Fibroblast of lung (primary cell): Measurements from ENCODE around the gene NYAP1. TPM values are rescaled to one million over a fixed set of nuclear protein-coding genes. Genes with fewer than 3 reads are reported as not detected.
"Not testable (repeated sequence)": the region's sequence is repeated elsewhere in the genome, so short reads cannot be mapped to it uniquely, and the experiment has no call there.

Experiments
- DNase-seq, 2 donors: peaks; one replicate each; pipeline versions ENCODE4 v3.0.0 to v3.0.0-alpha.2; 2010; ENCODE audit warnings: low read depth in 2 of 2
- H2AFZ ChIP-seq: 2 replicates; pipeline ENCODE4 v1.5.1; 2012; ENCODE audit warnings: low read length, control low read depth, inconsistent platforms
- H3K27ac ChIP-seq: 2 replicates; pipeline ENCODE4 v1.5.1; 2011; ENCODE audit warnings: low read length, control low read depth; ENCODE audit not compliant: insufficient read depth
- H3K27me3 ChIP-seq: 2 replicates; pipeline ENCODE4 v1.5.1; 2011; ENCODE audit warnings: mild to moderate bottlenecking, low read length; ENCODE audit not compliant: control insufficient read depth, insufficient read depth
- H3K36me3 ChIP-seq: 2 replicates; pipeline ENCODE4 v1.5.1; 2011; ENCODE audit warnings: low read length; ENCODE audit not compliant: control insufficient read depth, insufficient read depth
- H3K4me1 ChIP-seq: 2 replicates; pipeline ENCODE4 v1.5.1; 2011; ENCODE audit warnings: low read length; ENCODE audit not compliant: control insufficient read depth, insufficient read depth; ENCODE audit errors: extremely low read depth
- H3K4me2 ChIP-seq: 2 replicates; pipeline ENCODE4 v1.5.1; 2011; ENCODE audit warnings: low read length, control low read depth; ENCODE audit not compliant: insufficient read depth; ENCODE audit errors: extremely low read depth
- H3K4me3 ChIP-seq, 4 experiments: fragments of 200-600 bp in 1 of 4; sonication (generic) in 1 of 4; replicated peaks in 1 of 4; 2 replicates each; pipeline ENCODE4 v1.5.1; 2011 to 2016; ENCODE audit warnings: low read length in 4 of 4, low read depth in 3 of 4, mild to moderate bottlenecking in 3 of 4, control low read depth in 2 of 4, inconsistent platforms in 1 of 4, mixed read lengths in 1 of 4; ENCODE audit not compliant: insufficient read depth in 1 of 4; ENCODE audit errors: control extremely low read depth in 1 of 4
- H3K79me2 ChIP-seq: 2 replicates; pipeline ENCODE4 v1.5.1; 2012; ENCODE audit warnings: mild to moderate bottlenecking, low read length, inconsistent platforms; ENCODE audit not compliant: control insufficient read depth, insufficient read depth
- H3K9ac ChIP-seq: 2 replicates; pipeline ENCODE4 v1.5.1; 2011; ENCODE audit warnings: mild to moderate bottlenecking, low read length, control low read depth; ENCODE audit not compliant: insufficient read depth
- H3K9me3 ChIP-seq: 2 replicates; pipeline ENCODE4 v1.5.1; 2012; ENCODE audit warnings: low read depth, low read length; ENCODE audit not compliant: control insufficient read depth, insufficient read depth
- H4K20me1 ChIP-seq: 2 replicates; pipeline ENCODE4 v1.5.1; 2011; ENCODE audit warnings: low read length; ENCODE audit not compliant: control insufficient read depth, insufficient read depth; ENCODE audit errors: extremely low read depth
- CTCF ChIP-seq, 2 donors: IDR thresholded peaks in 1 of 2; conservative IDR thresholded peaks in 1 of 2; 1 replicate in 1 of 2; 2 replicates in 1 of 2; pipeline ENCODE4 v1.5.1; 2011 to 2012; ENCODE audit warnings: low read length in 2 of 2, control low read depth in 1 of 2, inconsistent platforms in 1 of 2, low read depth in 1 of 2, mild to moderate bottlenecking in 1 of 2
- EZH2 ChIP-seq: IDR thresholded peaks from 2 replicates; pipeline ENCODE4 v1.5.1; 2012; ENCODE audit warnings: low read length, control low read depth, mild to moderate bottlenecking; ENCODE audit errors: missing control alignments
- polyA plus RNA-seq, 2 donors: library from polyadenylated mRNA; depleted of rRNA in 1 of 2; stranded (reverse) in 1 of 2; unstranded in 1 of 2; fragments of >200 nt; gene quantifications; 2 replicates each; pipeline ENCODE4 v1.2.1, GENCODE V29; 2011 to 2012; ENCODE audit warnings: missing spikeins in 1 of 2
- total RNA-seq: library from RNA; depleted of rRNA; stranded (reverse); fragments of >200 nt; gene quantifications from 2 replicates; pipeline ENCODE4 v1.2.1, GENCODE V29; 2014

NYAP1 gene
- total and polyA plus RNA-seq, 2 donors (not counting 1 experiment from before 2014, with no cell fraction given), result 0.18 to 0.33 TPM

DNA sequence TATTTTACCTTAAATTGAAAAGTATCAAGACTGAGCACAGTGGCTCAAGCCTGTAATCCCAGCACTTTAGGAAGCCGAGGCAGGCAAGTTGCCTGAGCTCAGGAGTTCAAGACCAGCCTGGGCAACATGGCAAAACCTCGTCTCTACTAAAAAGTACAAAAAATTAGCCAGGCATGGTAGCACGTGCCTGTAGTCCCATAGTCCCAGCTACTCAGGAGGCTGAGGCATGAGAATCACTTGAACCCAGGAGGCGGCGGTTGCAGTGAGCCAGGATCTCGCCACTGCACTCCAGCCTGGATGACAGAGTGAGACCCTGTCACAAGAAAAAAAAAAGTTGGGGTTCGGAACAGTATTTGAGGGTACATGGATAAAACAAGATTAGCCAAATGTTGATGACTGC, 44.5 kb upstream of the NYAP1 start:
- H3K9ac ChIP-seq, H3K9me3 ChIP-seq, H2AFZ ChIP-seq, DNase-seq, H3K36me3 ChIP-seq, H4K20me1 ChIP-seq, H3K4me3 ChIP-seq, H3K4me2 ChIP-seq, H3K27me3 ChIP-seq: not testable (repeated sequence)
- Histone ChIP-seq H3K27ac (peak overlapping the region; percentile 70), H3K4me1 (peaks cover 11% of the 10 kb centered on the region), H3K79me2 (peaks cover 15% of the 10 kb centered on the region)

GRCh38 chr7:100441641-100442535, 41.8 kb upstream of the NYAP1 start:
- Histone ChIP-seq H3K9me3 (no peaks in the 10 kb centered on the region), H3K9ac (no peak overlapping the region), H3K79me2 (no peaks in the 10 kb centered on the region), H3K27ac (no peak overlapping the region), H2AFZ (no peak overlapping the region), H3K4me2 (no peak overlapping the region), H3K36me3 (no peaks in the 10 kb centered on the region), H3K4me1 (peaks cover 22% of the 10 kb centered on the region), H3K4me3 (no peak overlapping the region), H3K27me3 (no peaks in the 10 kb centered on the region), H4K20me1 (no peaks in the 10 kb centered on the region)
- TF ChIP-seq CTCF (conservative IDR thresholded peaks at IDR 0.05 in 1 of 2, IDR thresholded peaks at IDR 0.05 in 1 of 2; ENCODE audit: low read depth in 1 of 2, low read length in 2 of 2) (no peak), EZH2 (no peak)
- DNase-seq, result no peak

DNA sequence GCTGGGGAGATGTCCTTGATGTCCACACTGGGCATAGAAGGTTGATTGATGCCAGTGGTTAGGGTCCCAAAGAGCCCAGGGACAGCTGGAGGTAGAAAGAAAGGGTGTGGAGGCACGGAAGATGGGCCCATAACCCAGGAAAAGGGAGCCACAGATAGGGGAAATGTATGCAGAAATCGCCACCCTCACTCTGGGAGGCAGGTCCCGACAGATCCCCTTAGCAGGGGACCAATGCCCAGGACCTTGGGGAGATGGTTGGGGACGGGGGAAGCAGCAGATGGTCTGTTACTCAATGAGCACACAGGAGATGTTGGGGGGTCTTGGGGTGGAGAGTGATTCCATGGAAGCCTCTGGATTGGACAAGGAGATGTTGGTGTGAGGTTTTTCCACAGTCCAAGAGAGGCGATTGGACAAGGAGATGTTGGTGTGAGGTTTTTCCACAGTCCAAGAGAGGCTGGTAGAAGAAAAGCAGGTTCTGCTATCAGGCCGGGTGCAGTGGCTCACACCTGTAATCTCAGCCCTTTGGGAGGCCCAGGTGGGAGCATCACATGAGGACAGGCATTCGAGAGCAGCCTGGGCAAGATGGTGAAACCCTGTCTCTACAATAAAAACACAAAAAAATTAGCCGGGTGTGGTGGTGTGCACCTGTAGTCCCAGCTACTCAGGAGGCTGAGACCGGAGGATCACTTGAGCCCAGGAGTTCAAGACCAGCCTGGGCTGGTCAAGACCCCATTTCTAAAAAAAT, 40.5 kb upstream of the NYAP1 start:
- Histone ChIP-seq H3K27ac (no peak overlapping the region), H4K20me1 (no peaks in the 10 kb centered on the region)

More for the DNA sequence above, 40.5 kb upstream of the NYAP1 start:
- TF ChIP-seq CTCF (conservative IDR thresholded peaks at IDR 0.05 in 1 of 2, IDR thresholded peaks at IDR 0.05 in 1 of 2; ENCODE audit: low read depth in 1 of 2, low read length in 2 of 2) (no peak), EZH2 (no peak)
- no peak for DNase-seq
- Histone ChIP-seq H3K36me3 (no peaks in the 10 kb centered on the region), H3K9ac (no peak overlapping the region), H3K4me1 (peaks cover 22% of the 10 kb centered on the region), H3K4me2 (no peak overlapping the region), H3K4me3 (no peak overlapping the region), H3K9me3 (no peaks in the 10 kb centered on the region), H3K79me2 (no peaks in the 10 kb centered on the region), H3K27me3 (no peaks in the 10 kb centered on the region), H2AFZ (peak overlapping the region; percentile 30)
